HepG2 (cell line): ENCODE data around the gene SLC48A1. TPM values are rescaled to one million over a fixed set of nuclear protein-coding genes. Genes with fewer than 3 reads are reported as not detected.

Experiments
- CBX5 ChIP-seq: sonication (generic); formaldehyde crosslinking; IDR thresholded peaks from 2 replicates; pipeline ENCODE4 v1.4.0; 2020; ENCODE audit warnings: missing genetic modification reagents, borderline replicate concordance
- GATAD1 ChIP-seq: IDR thresholded peaks from 2 replicates; pipeline ENCODE4 v1.6.1; 2016; ENCODE audit warnings: missing genetic modification reagents, missing compliant biosample characterization
- IRX3 ChIP-seq: sonication (generic); formaldehyde crosslinking; IDR thresholded peaks from 2 replicates; pipeline ENCODE4 v1.8.1; 2023; ENCODE audit warnings: mild to moderate bottlenecking, low read depth, missing genetic modification reagents, borderline replicate concordance
- KAT8 ChIP-seq: IDR thresholded peaks from 2 replicates; pipeline ENCODE4 v1.6.1; 2016; ENCODE audit warnings: missing genetic modification reagents, missing compliant biosample characterization
- KDM5A ChIP-seq: fragments of 200-600 bp; sonication (generic); IDR thresholded peaks from 2 replicates; pipeline ENCODE4 v1.7.0; 2018; ENCODE audit warnings: antibody characterized with exemption, mild to moderate bottlenecking, low read length, borderline replicate concordance
- KDM5B ChIP-seq: sonication (generic); formaldehyde crosslinking; IDR thresholded peaks from 2 replicates; pipeline ENCODE4 v1.4.0; 2020; ENCODE audit warnings: missing genetic modification reagents, mild to moderate bottlenecking, borderline replicate concordance
- SATB2 ChIP-seq: sonication (generic); formaldehyde crosslinking; IDR thresholded peaks from 2 replicates; pipeline ENCODE4 v1.5.0; 2020; ENCODE audit warnings: missing genetic modification reagents
- SIX1 ChIP-seq: sonication (generic); formaldehyde crosslinking; IDR thresholded peaks from 2 replicates; pipeline ENCODE4 v1.4.0; 2020; ENCODE audit warnings: missing genetic modification reagents, borderline replicate concordance
- SKI ChIP-seq: fragments of 450-650 bp; IDR thresholded peaks from one replicate; pipeline ENCODE4 v1.6.1; 2018; ENCODE audit warnings: mild to moderate bottlenecking; ENCODE audit not compliant: partially characterized antibody
- TARDBP ChIP-seq: sonication (generic); formaldehyde crosslinking; IDR thresholded peaks from 2 replicates; pipeline ENCODE4 v1.8.0; 2022; ENCODE audit warnings: mild to moderate bottlenecking, missing genetic modification reagents
- ZBTB7B ChIP-seq: sonication (generic); formaldehyde crosslinking; IDR thresholded peaks from 2 replicates; pipeline ENCODE4 v1.4.0; 2020; ENCODE audit warnings: missing genetic modification reagents
- ZNF17 ChIP-seq: sonication (generic); formaldehyde crosslinking; IDR thresholded peaks from 2 replicates; pipeline ENCODE4 v1.5.0; 2020; ENCODE audit warnings: mild to moderate bottlenecking, missing genetic modification reagents
- ZNF563 ChIP-seq: sonication (generic); formaldehyde crosslinking; IDR thresholded peaks from 2 replicates; pipeline ENCODE4 v1.8.0; 2022; ENCODE audit warnings: mild to moderate bottlenecking, moderate library complexity, missing genetic modification reagents
- ZNF577 ChIP-seq: sonication (generic); formaldehyde crosslinking; IDR thresholded peaks from 2 replicates; pipeline ENCODE4 v1.4.0; 2020; ENCODE audit warnings: mild to moderate bottlenecking, low read depth, missing genetic modification reagents, borderline replicate concordance
- ZNF792 ChIP-seq: IDR thresholded peaks from 2 replicates; pipeline ENCODE4 v1.6.1; 2016
- polyA plus RNA-seq, 8 experiments: library from polyadenylated mRNA; depleted of rRNA in 3 of 8; stranded (reverse) in 7 of 8; unstranded in 1 of 8; fragments of >200 nt; fragmentation: Illumina TruSeq in 4 of 8; extraction: Trizol in 4 of 8; gene quantifications; 2 replicates each; pipeline versions ENCODE4 v1.2.1 to v1.2.3, GENCODE V29; 2011 to 2016; ENCODE audit warnings: low read depth in 4 of 8, missing spikeins in 1 of 8, mixed read lengths in 1 of 8; ENCODE audit not compliant: insufficient read depth in 1 of 8
- total RNA-seq, 5 experiments: library from RNA; depleted of rRNA; stranded (reverse); fragments of >200 nt; fragmentation: Illumina TruSeq; extraction: Trizol; gene quantifications; 2 replicates each; pipeline ENCODE4 v1.2.3, GENCODE V29; 2016; ENCODE audit warnings: low read depth in 1 of 5
- TF ChIP-seq, protein P1 (sequence below): sonication (generic); formaldehyde crosslinking; IDR thresholded peaks from 2 replicates; pipeline ENCODE4 v1.5.0; 2020; ENCODE audit warnings: mild to moderate bottlenecking, missing genetic modification reagents, moderate library complexity
- TF ChIP-seq, protein P2 (sequence below): sonication (generic); formaldehyde crosslinking; IDR thresholded peaks from 2 replicates; pipeline ENCODE4 v1.9.0; 2022; ENCODE audit warnings: missing genetic modification reagents, mild to moderate bottlenecking, borderline replicate concordance
- TF ChIP-seq, protein P3 (sequence below): IDR thresholded peaks from 2 replicates; pipeline ENCODE4 v1.6.1; 2016; ENCODE audit warnings: low read depth, borderline replicate concordance
- TF ChIP-seq, protein P4 (sequence below): IDR thresholded peaks from 2 replicates; pipeline ENCODE4 v1.6.1; 2016; ENCODE audit warnings: missing compliant biosample characterization, missing genetic modification reagents, borderline replicate concordance

SLC48A1 gene
- total and polyA plus RNA-seq, 2 of the 13 experiments (the other 11 are each of a cell fraction or from before 2014, with no cell fraction given): 2.2 to 3.7 TPM

DNA sequence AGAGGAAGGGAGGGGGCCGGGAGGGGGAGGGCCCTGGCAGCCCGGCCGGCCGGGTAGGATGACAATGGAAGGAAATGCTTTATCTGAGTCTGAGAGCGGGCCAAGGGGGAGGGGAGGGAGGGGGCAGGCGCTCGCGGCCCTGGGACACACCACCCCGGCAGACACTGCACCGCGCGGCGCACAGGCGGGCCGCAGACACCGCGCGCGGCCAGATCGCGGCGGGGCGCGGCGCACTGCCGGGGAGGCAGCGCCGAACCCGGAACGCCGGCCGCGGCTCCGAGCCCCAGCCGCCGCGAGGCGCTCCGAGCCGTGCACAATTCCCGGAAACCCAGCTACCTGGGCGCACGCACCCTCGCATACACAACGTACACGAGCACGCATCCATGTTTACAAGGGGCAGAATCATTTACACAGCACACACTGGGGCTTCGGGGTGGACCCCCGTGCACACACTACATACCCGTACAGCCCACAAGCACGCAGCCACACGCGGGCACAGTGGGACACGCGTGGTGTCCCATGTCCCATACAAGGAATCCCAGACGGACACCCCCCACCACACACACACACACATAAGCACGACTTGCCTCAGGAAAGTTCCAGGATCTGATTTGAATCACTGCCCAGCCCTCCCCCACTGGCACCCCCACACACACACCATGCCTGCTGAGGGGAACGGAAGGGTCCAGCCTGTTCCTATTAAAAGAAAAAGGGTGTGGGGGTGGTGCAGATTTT lies 47.0 kb downstream of the SLC48A1 start, which contains the start of gene HDAC7 (continued):
- TF ChIP-seq, protein P1, sequence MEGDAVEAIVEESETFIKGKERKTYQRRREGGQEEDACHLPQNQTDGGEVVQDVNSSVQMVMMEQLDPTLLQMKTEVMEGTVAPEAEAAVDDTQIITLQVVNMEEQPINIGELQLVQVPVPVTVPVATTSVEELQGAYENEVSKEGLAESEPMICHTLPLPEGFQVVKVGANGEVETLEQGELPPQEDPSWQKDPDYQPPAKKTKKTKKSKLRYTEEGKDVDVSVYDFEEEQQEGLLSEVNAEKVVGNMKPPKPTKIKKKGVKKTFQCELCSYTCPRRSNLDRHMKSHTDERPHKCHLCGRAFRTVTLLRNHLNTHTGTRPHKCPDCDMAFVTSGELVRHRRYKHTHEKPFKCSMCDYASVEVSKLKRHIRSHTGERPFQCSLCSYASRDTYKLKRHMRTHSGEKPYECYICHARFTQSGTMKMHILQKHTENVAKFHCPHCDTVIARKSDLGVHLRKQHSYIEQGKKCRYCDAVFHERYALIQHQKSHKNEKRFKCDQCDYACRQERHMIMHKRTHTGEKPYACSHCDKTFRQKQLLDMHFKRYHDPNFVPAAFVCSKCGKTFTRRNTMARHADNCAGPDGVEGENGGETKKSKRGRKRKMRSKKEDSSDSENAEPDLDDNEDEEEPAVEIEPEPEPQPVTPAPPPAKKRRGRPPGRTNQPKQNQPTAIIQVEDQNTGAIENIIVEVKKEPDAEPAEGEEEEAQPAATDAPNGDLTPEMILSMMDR (CRISPR knock-in tag): peak; percentile 2; the same call in 1 of the 2 replicates
- TF ChIP-seq KDM5A (no peak), CBX5 (CRISPR knock-in tag) (no peak), KDM5B (peak; percentile 14; the same call in 1 of the 2 replicates), ZNF792 (CRISPR knock-in tag) (0 out of 2 replicates have a peak, but pooled peaks have one; percentile 21), SATB2 (no peak), SIX1 (no peak), ZNF577 (CRISPR knock-in tag) (no peak), SKI (no peak), TARDBP (no peak), IRX3 (CRISPR knock-in tag) (no peak), ZBTB7B (0 out of 2 replicates have a peak, but pooled peaks have one; percentile 47), KAT8 (peak; percentile 13; the same call in 1 of the 2 replicates), ZNF563 (CRISPR knock-in tag) (0 out of 2 replicates have a peak, but pooled peaks have one; percentile 61), GATAD1 (CRISPR knock-in tag) (peak; percentile 34; the same call in 1 of the 2 replicates), ZNF17 (CRISPR knock-in tag) (no peak)
- TF ChIP-seq, protein P2, sequence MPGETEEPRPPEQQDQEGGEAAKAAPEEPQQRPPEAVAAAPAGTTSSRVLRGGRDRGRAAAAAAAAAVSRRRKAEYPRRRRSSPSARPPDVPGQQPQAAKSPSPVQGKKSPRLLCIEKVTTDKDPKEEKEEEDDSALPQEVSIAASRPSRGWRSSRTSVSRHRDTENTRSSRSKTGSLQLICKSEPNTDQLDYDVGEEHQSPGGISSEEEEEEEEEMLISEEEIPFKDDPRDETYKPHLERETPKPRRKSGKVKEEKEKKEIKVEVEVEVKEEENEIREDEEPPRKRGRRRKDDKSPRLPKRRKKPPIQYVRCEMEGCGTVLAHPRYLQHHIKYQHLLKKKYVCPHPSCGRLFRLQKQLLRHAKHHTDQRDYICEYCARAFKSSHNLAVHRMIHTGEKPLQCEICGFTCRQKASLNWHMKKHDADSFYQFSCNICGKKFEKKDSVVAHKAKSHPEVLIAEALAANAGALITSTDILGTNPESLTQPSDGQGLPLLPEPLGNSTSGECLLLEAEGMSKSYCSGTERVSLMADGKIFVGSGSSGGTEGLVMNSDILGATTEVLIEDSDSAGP (CRISPR knock-in tag): peak; percentile 36; the same call in 1 of the 2 replicates
- TF ChIP-seq, protein P3, sequence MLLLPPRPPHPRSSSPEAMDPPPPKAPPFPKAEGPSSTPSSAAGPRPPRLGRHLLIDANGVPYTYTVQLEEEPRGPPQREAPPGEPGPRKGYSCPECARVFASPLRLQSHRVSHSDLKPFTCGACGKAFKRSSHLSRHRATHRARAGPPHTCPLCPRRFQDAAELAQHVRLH (CRISPR knock-in tag): no peak
- TF ChIP-seq, protein P4, sequence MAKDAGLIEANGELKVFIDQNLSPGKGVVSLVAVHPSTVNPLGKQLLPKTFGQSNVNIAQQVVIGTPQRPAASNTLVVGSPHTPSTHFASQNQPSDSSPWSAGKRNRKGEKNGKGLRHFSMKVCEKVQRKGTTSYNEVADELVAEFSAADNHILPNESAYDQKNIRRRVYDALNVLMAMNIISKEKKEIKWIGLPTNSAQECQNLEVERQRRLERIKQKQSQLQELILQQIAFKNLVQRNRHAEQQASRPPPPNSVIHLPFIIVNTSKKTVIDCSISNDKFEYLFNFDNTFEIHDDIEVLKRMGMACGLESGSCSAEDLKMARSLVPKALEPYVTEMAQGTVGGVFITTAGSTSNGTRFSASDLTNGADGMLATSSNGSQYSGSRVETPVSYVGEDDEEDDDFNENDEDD: peak; percentile 16; the same call in 1 of the 2 replicates
